H1 (cell line): ENCODE results near the gene EGFLAM. TPM values are rescaled to one million over a fixed set of nuclear protein-coding genes. Genes with fewer than 3 reads are reported as not detected.

Source experiments
- ASH2L ChIP-seq: fragments of 200-600, 300-600 bp; sonication (generic); IDR thresholded peaks from one replicate; pipeline ENCODE4 v1.7.1; 2017; ENCODE audit warnings: low read length
- EZH2 ChIP-seq: fragments of 200-600 bp; sonication (generic); IDR thresholded peaks from 2 replicates; pipeline ENCODE4 v1.7.1; 2012; ENCODE audit warnings: low read depth, mild to moderate bottlenecking, moderate library complexity, low read length, inconsistent platforms; ENCODE audit not compliant: severe bottlenecking
- HDAC6 ChIP-seq: IDR thresholded peaks from one replicate; pipeline ENCODE4 v1.7.1; 2012; ENCODE audit warnings: low read depth, mild to moderate bottlenecking, inconsistent platforms, low read length, moderate library complexity
- JUND ChIP-seq: IDR thresholded peaks from 2 replicates; pipeline ENCODE4 v1.6.1; 2011; ENCODE audit warnings: mild to moderate bottlenecking, improper control_type of control experiment, low read length
- USF2 ChIP-seq: IDR thresholded peaks from 2 replicates; pipeline ENCODE4 v1.6.1; 2011; ENCODE audit warnings: low read length, improper control_type of control experiment
- polyA plus RNA-seq, 7 experiments: library from polyadenylated mRNA; depleted of rRNA in 3 of 7; stranded (reverse) in 5 of 7; unstranded in 2 of 7; fragments of >200 nt in 5 of 7; fragments of 200-250 nt in 2 of 7; gene quantifications; 1 replicate in 5 of 7; 2 replicates in 1 of 7; 4 replicates in 1 of 7; pipeline versions ENCODE4 v1.2.1 to v1.2.3, GENCODE V29; 2011 to 2013; ENCODE audit warnings: missing spikeins in 2 of 7, mixed read lengths in 2 of 7
- total RNA-seq: library from RNA; stranded (reverse); fragmentation: NEBNext Ultra II Directional; extraction: Animal tissue kit (Norgen Biotek cat#: 25700); gene quantifications from 2 replicates; pipeline ENCODE4 v1.2.1, GENCODE V29; 2021
- TF ChIP-seq, protein P1 (sequence below): fragments of 300-600 bp; sonication (generic); IDR thresholded peaks from 2 replicates; pipeline ENCODE4 v1.7.1; 2012; ENCODE audit warnings: low read length, moderate library complexity, mild to moderate bottlenecking, inconsistent platforms; ENCODE audit not compliant: insufficient replicate concordance

The EGFLAM gene
- total and polyA plus RNA-seq, 2 of the 8 experiments (the other 6 are each of a cell fraction or from before 2014, with no cell fraction given) = 0.20 to 0.24 TPM

- TF ChIP-seq, protein P1, sequence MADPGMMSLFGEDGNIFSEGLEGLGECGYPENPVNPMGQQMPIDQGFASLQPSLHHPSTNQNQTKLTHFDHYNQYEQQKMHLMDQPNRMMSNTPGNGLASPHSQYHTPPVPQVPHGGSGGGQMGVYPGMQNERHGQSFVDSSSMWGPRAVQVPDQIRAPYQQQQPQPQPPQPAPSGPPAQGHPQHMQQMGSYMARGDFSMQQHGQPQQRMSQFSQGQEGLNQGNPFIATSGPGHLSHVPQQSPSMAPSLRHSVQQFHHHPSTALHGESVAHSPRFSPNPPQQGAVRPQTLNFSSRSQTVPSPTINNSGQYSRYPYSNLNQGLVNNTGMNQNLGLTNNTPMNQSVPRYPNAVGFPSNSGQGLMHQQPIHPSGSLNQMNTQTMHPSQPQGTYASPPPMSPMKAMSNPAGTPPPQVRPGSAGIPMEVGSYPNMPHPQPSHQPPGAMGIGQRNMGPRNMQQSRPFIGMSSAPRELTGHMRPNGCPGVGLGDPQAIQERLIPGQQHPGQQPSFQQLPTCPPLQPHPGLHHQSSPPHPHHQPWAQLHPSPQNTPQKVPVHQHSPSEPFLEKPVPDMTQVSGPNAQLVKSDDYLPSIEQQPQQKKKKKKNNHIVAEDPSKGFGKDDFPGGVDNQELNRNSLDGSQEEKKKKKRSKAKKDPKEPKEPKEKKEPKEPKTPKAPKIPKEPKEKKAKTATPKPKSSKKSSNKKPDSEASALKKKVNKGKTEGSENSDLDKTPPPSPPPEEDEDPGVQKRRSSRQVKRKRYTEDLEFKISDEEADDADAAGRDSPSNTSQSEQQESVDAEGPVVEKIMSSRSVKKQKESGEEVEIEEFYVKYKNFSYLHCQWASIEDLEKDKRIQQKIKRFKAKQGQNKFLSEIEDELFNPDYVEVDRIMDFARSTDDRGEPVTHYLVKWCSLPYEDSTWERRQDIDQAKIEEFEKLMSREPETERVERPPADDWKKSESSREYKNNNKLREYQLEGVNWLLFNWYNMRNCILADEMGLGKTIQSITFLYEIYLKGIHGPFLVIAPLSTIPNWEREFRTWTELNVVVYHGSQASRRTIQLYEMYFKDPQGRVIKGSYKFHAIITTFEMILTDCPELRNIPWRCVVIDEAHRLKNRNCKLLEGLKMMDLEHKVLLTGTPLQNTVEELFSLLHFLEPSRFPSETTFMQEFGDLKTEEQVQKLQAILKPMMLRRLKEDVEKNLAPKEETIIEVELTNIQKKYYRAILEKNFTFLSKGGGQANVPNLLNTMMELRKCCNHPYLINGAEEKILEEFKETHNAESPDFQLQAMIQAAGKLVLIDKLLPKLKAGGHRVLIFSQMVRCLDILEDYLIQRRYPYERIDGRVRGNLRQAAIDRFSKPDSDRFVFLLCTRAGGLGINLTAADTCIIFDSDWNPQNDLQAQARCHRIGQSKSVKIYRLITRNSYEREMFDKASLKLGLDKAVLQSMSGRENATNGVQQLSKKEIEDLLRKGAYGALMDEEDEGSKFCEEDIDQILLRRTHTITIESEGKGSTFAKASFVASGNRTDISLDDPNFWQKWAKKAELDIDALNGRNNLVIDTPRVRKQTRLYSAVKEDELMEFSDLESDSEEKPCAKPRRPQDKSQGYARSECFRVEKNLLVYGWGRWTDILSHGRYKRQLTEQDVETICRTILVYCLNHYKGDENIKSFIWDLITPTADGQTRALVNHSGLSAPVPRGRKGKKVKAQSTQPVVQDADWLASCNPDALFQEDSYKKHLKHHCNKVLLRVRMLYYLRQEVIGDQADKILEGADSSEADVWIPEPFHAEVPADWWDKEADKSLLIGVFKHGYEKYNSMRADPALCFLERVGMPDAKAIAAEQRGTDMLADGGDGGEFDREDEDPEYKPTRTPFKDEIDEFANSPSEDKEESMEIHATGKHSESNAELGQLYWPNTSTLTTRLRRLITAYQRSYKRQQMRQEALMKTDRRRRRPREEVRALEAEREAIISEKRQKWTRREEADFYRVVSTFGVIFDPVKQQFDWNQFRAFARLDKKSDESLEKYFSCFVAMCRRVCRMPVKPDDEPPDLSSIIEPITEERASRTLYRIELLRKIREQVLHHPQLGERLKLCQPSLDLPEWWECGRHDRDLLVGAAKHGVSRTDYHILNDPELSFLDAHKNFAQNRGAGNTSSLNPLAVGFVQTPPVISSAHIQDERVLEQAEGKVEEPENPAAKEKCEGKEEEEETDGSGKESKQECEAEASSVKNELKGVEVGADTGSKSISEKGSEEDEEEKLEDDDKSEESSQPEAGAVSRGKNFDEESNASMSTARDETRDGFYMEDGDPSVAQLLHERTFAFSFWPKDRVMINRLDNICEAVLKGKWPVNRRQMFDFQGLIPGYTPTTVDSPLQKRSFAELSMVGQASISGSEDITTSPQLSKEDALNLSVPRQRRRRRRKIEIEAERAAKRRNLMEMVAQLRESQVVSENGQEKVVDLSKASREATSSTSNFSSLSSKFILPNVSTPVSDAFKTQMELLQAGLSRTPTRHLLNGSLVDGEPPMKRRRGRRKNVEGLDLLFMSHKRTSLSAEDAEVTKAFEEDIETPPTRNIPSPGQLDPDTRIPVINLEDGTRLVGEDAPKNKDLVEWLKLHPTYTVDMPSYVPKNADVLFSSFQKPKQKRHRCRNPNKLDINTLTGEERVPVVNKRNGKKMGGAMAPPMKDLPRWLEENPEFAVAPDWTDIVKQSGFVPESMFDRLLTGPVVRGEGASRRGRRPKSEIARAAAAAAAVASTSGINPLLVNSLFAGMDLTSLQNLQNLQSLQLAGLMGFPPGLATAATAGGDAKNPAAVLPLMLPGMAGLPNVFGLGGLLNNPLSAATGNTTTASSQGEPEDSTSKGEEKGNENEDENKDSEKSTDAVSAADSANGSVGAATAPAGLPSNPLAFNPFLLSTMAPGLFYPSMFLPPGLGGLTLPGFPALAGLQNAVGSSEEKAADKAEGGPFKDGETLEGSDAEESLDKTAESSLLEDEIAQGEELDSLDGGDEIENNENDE = no peak
- TF ChIP-seq EZH2 (no peak), HDAC6 (no peak), USF2 (no peak), JUND (no peak), ASH2L (no peak)
These were observed 89.5 kb downstream of the EGFLAM start (continued) for GRCh38 chr5:38347896-38348295.
